Activated CD4-positive, alpha-beta T cell treated with anti-CD3 and anti-CD28 coated beads for 36 hours (primary cell): Measurements from ENCODE around the gene IRF3. TPM values are rescaled to one million over a fixed set of nuclear protein-coding genes. Genes with fewer than 3 reads are reported as not detected.

Experiments
- ATAC-seq: fragments of 200-7000 bp; cut with Tn5 transposase; one replicate; pipeline ENCODE4 v1.10.0; 2021; ENCODE audit warnings: mild to moderate bottlenecking, moderate library complexity
- CTCF ChIA-PET: fragments of 350-600 bp; sonication (Branson Sonifier 250); formaldehyde crosslinking; loops from one replicate; lab custom pipeline; 2021; ENCODE audit warnings: antibody characterized with exemption; lab: Charles Lee
- POLR2A ChIA-PET: fragments of 350-600 bp; sonication (Branson Sonifier 250); formaldehyde crosslinking; loops from one replicate; lab custom pipeline; 2021; ENCODE audit warnings: antibody characterized with exemption, inconsistent platforms; lab: Charles Lee
- DNase-seq: peaks from one replicate; pipeline ENCODE4 v3.0.0-alpha.2; 2020
- H3K27ac Mint-ChIP-seq: one replicate; pipeline ENCODE4 v1.8.0; 2021; ENCODE audit warnings: mixed read lengths
- H3K27me3 Mint-ChIP-seq: one replicate; pipeline ENCODE4 v1.8.0; 2021; ENCODE audit warnings: mixed read lengths
- H3K36me3 Mint-ChIP-seq: one replicate; pipeline ENCODE4 v1.8.0; 2021; ENCODE audit warnings: low read depth, mixed read lengths
- H3K4me1 Mint-ChIP-seq: one replicate; pipeline ENCODE4 v1.8.0; 2021; ENCODE audit warnings: mixed read lengths
- H3K4me3 Mint-ChIP-seq: one replicate; pipeline ENCODE4 v1.8.0; 2021; ENCODE audit warnings: mild to moderate bottlenecking, moderate library complexity, mixed read lengths
- H3K9me3 Mint-ChIP-seq: one replicate; pipeline ENCODE4 v1.8.0; 2021; ENCODE audit warnings: low read depth, mixed read lengths
- intact Hi-C, 2 experiments: fragments of 100-400 bp; cut with DNase I in 1 of 2; cut with micrococcal nuclease in 1 of 2; formaldehyde crosslinking; loops; one replicate each; pipeline versions ENCODE4 v1.14.2 to v1.15.1; 2022 to 2024; cut with DNase I, micrococcal nuclease
- total RNA-seq, 2 experiments: library from RNA; stranded (reverse); gene quantifications; one replicate each; pipeline ENCODE4 v1.2.3, GENCODE V29; 2021

IRF3 gene
- total RNA-seq, 2 experiments from 2014 or later = 123 to 125 TPM

DNA sequence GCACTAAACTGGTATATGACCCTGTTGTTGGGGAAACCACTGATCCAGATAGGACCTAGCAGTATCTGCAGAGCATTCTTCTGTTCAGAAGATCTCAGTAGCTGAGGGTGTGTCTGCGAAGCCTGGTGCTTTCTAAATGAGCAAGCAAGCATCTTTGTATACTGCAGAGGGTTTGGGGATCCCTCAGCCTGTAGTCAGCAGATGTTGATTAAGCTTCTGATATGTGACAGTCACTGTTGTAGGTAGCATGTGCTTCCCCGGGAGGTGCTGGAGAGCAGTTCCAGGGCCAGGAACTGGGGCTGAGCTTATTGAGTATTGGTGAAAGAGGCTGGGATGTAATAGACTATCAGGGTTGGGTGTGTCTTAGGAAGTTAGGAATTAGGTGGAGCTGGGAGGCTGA, 22.2 kb downstream of the IRF3 start:
- ATAC-seq (no peak), DNase-seq (peak; percentile 61)
- Mint-ChIP-seq H3K27me3 (no peaks in the 10 kb centered on the region), H3K27ac (peak overlapping the region; percentile 55), H3K9me3 (no peaks in the 10 kb centered on the region), H3K4me1 (peaks cover 45% of the 10 kb centered on the region), H3K4me3 (peak overlapping the region; percentile 100), H3K36me3 (peaks cover 9% of the 10 kb centered on the region)
- intact Hi-C loops = loop anchor here in 1 of 2 experiments (2.0 to 10.0 kb wide), 7 partner anchors 733 to 1281 kb away; partner anchors contain the start of genes ASPDH, BCAT2, DBP and JOSD2
- POLR2A ChIA-PET = interaction anchor here (0.6 to 1.2 kb wide), 3 partner anchors 21 to 358 kb away, joined by 3 to 7 read pairs (median 4); partner anchors contain the start of gene PRMT1
- CTCF ChIA-PET = interaction anchor here (0.6 to 6.1 kb wide), 9 partner anchors 9 to 96 kb away, joined by 3 to 62 read pairs (median 5); partner anchors contain the start of genes NOSIP and PRRG2

GRCh38 chr19:49642492-49643035, 23.1 kb downstream of the IRF3 start:
- peaks cover 51% of the 10 kb centered on the region for H3K4me1 Mint-ChIP-seq
- no peak for ATAC-seq
- CTCF ChIA-PET = interaction anchor here (0.7 to 6.1 kb wide), 11 partner anchors 22 to 147 kb away, joined by 3 to 62 read pairs (median 4); partner anchors contain the start of genes NOSIP, PRRG2 and RPS11
- peak overlapping the region; percentile 100 for H3K4me3 Mint-ChIP-seq
- H3K27ac Mint-ChIP-seq = peak overlapping the region; percentile 96
- no peaks in the 10 kb centered on the region for H3K27me3 Mint-ChIP-seq
- peaks cover 9% of the 10 kb centered on the region for H3K36me3 Mint-ChIP-seq
- intact Hi-C loops = loop anchor here (1.0 to 10.0 kb wide), 14 partner anchors 22 to 1280 kb away; partner anchors contain the start of genes AKT1S1 (in 1 of the 2), ASPDH (in 1 of the 2), ATF5 (in 1 of the 2) and BCAT2 (in 1 of the 2)
- POLR2A ChIA-PET = interaction anchor here (0.6 to 3.1 kb wide), 6 partner anchors 14 to 1278 kb away, joined by 3 to 39 read pairs (median 6); partner anchors contain the start of genes PRMT1 and ZNF473
- no peaks in the 10 kb centered on the region for H3K9me3 Mint-ChIP-seq
- no peak for DNase-seq

- H3K27ac Mint-ChIP-seq = peak within 1 kb of the TSS; percentile 100
- ATAC-seq (peak; percentile 66), DNase-seq (peak; percentile 100)
- peaks cover 51% of the 10 kb centered on the region for H3K4me1 Mint-ChIP-seq
- ChIA-PET POLR2A (interaction anchor here (0.5 to 3.1 kb wide), 7 partner anchors 15 to 1277 kb away, joined by 3 to 39 read pairs (median 3); partner anchors contain the start of genes FUZ, PRMT1 and ZNF473), CTCF (interaction anchor here (0.7 to 6.1 kb wide), 9 partner anchors 23 to 146 kb away, joined by 3 to 62 read pairs (median 4); partner anchors contain the start of gene RPS11)
- peaks cover 3% of the 10 kb centered on the region for H3K36me3 Mint-ChIP-seq
- H3K4me3 Mint-ChIP-seq = peak within 1 kb of the TSS; percentile 100
- intact Hi-C loops = loop anchor here (1.0 to 10.0 kb wide), 21 partner anchors 22 to 1280 kb away; partner anchors contain the start of genes AKT1S1 (in 1 of the 2), ASPDH (in 1 of the 2), ATF5 (in 1 of the 2) and BCAT2 (in 1 of the 2)
- no peaks in the 10 kb centered on the region for H3K27me3 Mint-ChIP-seq
- no peaks in the 10 kb centered on the region for H3K9me3 Mint-ChIP-seq
Measured at GRCh38 chr19:49641688-49642491, 23.8 kb downstream of the IRF3 start, which contains the start of gene SCAF1. SCAF1 (plus strand) TSS chr19:49642209; CDS start chr19:49645027, 2,818 bp downstream.

DNA sequence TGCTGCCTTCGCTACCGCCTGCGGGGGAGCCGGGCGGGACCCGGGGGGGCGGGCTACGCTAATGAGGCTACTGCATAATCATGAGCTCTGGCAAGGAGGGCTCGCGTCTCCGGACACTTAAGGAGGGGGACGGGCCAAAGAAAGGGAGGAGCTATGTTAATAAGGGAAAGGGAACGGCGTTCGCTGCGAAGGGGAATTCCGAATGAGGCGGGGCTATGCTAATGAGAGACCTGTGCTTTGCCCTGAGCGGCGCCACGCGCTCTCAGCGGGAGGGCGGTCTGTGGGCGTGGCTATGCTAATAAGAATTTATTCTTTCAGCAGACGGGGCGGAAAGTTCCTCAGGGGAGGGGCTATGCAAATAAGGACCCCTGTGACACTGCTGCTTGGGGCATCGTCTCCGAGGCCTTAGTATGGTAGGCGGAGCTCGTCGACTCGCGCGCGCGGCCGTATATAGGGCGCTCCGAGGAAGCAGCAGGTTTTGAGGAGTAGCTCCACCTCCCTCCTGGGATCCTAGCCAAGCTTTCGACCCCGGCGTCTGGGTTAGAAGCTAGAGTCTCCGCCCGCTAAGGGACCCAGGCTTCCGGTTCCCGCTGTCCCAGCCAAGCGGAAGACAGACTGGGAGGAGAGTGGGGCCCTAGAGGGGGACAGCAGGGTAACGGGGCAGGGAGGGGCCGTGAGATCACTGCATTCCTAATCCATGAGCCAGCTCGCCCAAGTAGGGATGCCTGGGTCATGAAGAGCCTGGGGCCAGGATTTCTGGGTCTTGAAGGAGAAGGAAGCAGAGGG, 25.4 kb downstream of the IRF3 start, which contains the start of gene RRAS:
RRAS (minus strand) TSS at position 31 of the 786 bp plus-strand sequence. CDS start 45 bp downstream, outside the sequence.
- peaks cover 48% of the 10 kb centered on the region for H3K4me1 Mint-ChIP-seq
- H3K36me3 Mint-ChIP-seq = peaks cover 2% of the 10 kb centered on the region

DNA sequence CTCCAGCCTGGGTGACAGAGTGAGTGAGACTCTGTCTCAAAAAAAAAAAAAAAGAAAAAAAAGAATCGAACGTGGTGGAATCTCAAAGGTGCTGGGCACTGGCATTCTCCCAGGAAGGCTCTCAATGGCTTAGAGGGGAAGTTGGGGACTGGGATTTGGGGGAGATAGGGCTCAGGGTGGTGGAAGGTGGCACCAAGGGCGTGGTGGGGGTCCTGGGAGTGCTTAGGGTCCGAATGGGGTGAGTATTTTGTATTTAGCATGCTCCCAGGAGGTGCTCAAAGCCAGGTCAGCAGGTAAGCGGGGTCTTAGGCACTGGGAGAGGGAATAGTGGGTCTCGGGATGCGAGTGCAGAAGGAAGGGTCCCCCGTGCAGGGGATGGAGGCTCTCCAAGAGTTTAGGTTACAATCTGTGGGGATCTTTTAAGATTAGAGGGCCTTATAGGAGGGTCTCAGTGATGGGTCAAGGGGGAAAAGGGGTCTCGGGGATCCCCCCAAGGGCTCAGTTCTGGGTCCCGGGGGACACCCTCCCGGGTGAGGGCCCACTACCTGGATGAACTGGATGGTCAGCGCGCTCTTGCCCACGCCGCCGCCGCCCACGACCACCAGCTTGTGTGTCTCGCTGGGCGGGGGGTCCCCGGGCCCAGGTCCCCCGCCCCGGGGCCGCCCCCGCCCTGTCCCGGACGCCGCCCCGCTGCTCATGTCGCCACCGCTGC, 26.1 kb downstream of the IRF3 start:
- Mint-ChIP-seq H3K4me3 (peak overlapping the region; percentile 100), H3K9me3 (no peaks in the 10 kb centered on the region), H3K27me3 (no peaks in the 10 kb centered on the region), H3K27ac (peak overlapping the region; percentile 66), H3K36me3 (peaks cover 2% of the 10 kb centered on the region), H3K4me1 (peaks cover 44% of the 10 kb centered on the region)
- DNase-seq (peak; percentile 25), ATAC-seq (no peak)
- CTCF ChIA-PET = interaction anchor here (0.7 to 6.1 kb wide), 12 partner anchors 18 to 144 kb away, joined by 3 to 62 read pairs (median 5); partner anchors contain the start of genes NOSIP and PRR12
- intact Hi-C loops = loop anchor here (1.0 to 10.0 kb wide), 21 partner anchors 37 to 1277 kb away; partner anchors contain the start of genes NOSIP (in 2 of the 2), AKT1S1 (in 1 of the 2), ALDH16A1 (in 1 of the 2) and ASPDH (in 1 of the 2)
- POLR2A ChIA-PET = interaction anchor here (0.6 to 3.1 kb wide), 10 partner anchors 25 to 244 kb away, joined by 3 to 39 read pairs (median 6); partner anchors contain the start of genes AKT1S1, FUZ, NOSIP and PRMT1

More for the DNA sequence above, 25.4 kb downstream of the IRF3 start, which contains the start of gene RRAS:
- DNase-seq (peak; percentile 100), ATAC-seq (peak; percentile 76)
- POLR2A ChIA-PET = interaction anchor here (0.6 to 3.1 kb wide), 14 partner anchors 8 to 388 kb away, joined by 3 to 39 read pairs (median 4); partner anchors contain the start of genes AKT1S1, FUZ, NOSIP and PRMT1
- peak within 1 kb of the TSS; percentile 100 for H3K27ac Mint-ChIP-seq
- CTCF ChIA-PET = interaction anchor here (0.6 to 6.1 kb wide), 15 partner anchors 17 to 168 kb away, joined by 3 to 62 read pairs (median 5); partner anchors contain the start of genes NOSIP and PRR12
- H3K27me3 Mint-ChIP-seq = no peaks in the 10 kb centered on the region
- H3K9me3 Mint-ChIP-seq = no peaks in the 10 kb centered on the region
- intact Hi-C loops = loop anchor here (1.0 to 10.0 kb wide), 21 partner anchors 36 to 1278 kb away; partner anchors contain the start of genes NOSIP (in 2 of the 2), AKT1S1 (in 1 of the 2), ALDH16A1 (in 1 of the 2) and ASPDH (in 1 of the 2)
- peak within 1 kb of the TSS; percentile 100 for H3K4me3 Mint-ChIP-seq

DNA sequence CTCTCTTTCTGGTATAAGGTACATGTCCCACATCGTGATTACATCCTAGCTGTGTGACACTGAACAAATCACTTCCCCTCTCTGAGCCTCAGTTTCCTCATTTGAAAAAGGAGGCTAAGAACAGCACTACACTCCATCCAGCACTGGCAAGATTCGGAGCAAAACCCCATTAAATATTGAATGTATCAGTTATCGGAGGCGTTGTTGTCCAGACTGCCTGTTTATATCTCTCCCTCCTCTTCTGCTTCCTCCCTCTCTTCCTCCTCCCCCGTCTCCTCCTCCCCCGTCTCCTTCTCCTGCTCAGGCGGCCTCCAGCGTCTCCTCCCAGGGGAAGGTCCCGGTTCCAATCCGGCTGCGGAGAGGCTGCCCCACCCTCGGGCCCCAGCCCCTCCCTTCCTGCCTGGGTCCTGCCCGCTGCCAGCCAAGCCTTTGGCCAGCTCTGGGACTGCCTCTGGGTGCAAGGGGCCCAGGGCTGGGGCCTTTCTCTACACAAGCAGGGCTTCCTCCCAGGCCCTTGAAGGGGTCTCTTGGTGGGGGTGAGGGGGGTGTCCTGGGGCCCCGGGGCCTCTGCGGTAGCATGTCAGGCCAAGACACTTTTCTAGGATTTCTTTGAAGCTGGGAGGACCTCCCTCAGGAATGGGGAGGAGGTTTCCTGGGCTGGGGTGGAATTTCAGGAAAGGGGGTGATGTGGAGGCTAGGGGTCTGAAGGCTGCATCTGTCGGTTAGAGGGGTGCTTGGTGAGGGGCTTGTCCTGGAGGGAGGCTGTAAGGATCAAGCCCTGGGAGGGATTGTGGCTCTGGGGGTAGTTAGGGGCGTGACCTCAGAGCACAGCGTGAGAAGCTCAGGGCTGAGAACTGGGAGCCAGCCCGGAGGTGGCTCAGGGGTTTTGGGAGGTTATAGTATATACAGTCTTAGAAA, 27.6 kb downstream of the IRF3 start:
- CTCF ChIA-PET = interaction anchor here (0.8 kb wide), 1 partner anchor 67 kb away, joined by 3 read pairs; no protein-coding TSS in a partner anchor
- no peaks in the 10 kb centered on the region for H3K27me3 Mint-ChIP-seq
- H3K4me1 Mint-ChIP-seq = peaks cover 29% of the 10 kb centered on the region
- ATAC-seq (no peak), DNase-seq (peak; percentile 25)
- H3K4me3 Mint-ChIP-seq = peak overlapping the region; percentile 18
- intact Hi-C loops = no loop called here
- peaks cover 2% of the 10 kb centered on the region for H3K36me3 Mint-ChIP-seq
- POLR2A ChIA-PET = no interaction called here
- no peaks in the 10 kb centered on the region for H3K9me3 Mint-ChIP-seq
- peak overlapping the region; percentile 34 for H3K27ac Mint-ChIP-seq

DNA sequence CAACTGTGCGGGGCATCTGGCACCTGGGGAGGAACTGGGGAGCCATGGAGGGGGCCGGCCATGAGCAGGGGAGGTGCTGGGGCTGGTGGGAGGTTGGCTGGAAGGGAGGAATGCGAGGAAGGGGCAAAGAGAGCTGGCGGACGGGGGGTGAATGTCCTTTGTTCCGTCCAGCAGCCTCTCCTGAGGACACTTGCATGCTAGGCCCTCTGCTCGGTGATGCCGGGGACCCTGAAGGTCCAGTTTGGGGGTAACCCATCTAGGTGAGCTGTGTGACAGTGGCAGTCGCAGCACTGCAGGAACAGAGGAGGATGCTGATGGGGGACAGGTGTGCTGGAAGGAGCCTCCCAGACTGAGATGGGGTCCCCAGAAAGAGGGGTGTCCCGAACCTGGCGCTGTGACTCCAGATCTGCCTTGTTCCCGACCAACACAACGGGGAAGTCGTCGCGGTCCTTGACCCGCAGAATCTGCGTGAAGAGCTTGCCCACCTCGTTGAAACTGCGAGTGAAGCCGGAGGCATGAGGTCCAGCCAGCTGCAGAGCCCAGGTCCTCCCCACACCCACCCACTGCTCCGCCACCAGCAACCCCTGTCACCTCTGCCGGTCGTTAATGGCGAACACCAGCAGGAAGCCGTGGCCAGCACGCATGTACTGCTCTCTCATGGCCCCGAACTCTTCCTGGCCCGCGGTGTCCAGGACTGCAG, 29.3 kb downstream of the IRF3 start:
- DNase-seq = no peak
- no peak for ATAC-seq
- Mint-ChIP-seq H3K27ac (no peak overlapping the region), H3K27me3 (no peaks in the 10 kb centered on the region), H3K9me3 (no peaks in the 10 kb centered on the region), H3K36me3 (peaks cover 2% of the 10 kb centered on the region), H3K4me3 (no peak overlapping the region), H3K4me1 (peaks cover 19% of the 10 kb centered on the region)
- ChIA-PET CTCF (interaction anchor here (0.6 kb wide), 1 partner anchor 924 kb away, joined by 3 read pairs; no protein-coding TSS in a partner anchor), POLR2A (no interaction called here)
- intact Hi-C loops = no loop called here

GRCh38 chr19:49635530-49636232, 30.0 kb downstream of the IRF3 start:
- Mint-ChIP-seq H3K9me3 (no peaks in the 10 kb centered on the region), H3K36me3 (no peaks in the 10 kb centered on the region), H3K4me3 (no peak overlapping the region), H3K4me1 (peaks cover 17% of the 10 kb centered on the region), H3K27ac (no peak overlapping the region), H3K27me3 (no peaks in the 10 kb centered on the region)
- POLR2A ChIA-PET = interaction anchor here (0.7 kb wide), 1 partner anchor 1119 kb away, joined by 3 read pairs; no protein-coding TSS in a partner anchor
- ATAC-seq = no peak
- CTCF ChIA-PET = no interaction called here
- intact Hi-C loops = no loop called here
- no peak for DNase-seq
